Fibroblast of skin of scalp (primary cell): ENCODE measurements around the gene MALT1. TPM values are rescaled to one million over a fixed set of nuclear protein-coding genes. Genes with fewer than 3 reads are reported as not detected.
A peak's percentile ranks its signal among the peaks of the same experiment; 100 is the strongest.
"Not testable (repeated sequence)": the region's sequence is repeated elsewhere in the genome, so short reads cannot be mapped to it uniquely, and the experiment has no call there.

ENCODE experiments used
- DNase-seq: peaks from one replicate; pipeline ENCODE4 v3.0.0-alpha.2; 2013
- polyA plus RNA-seq, 2 experiments: library from polyadenylated mRNA; unstranded; fragments of 120-200 nt; gene quantifications; one replicate each; pipeline ENCODE4 v1.2.1, GENCODE V29; 2013; ENCODE audit not compliant: insufficient read length in 2 of 2

The MALT1 gene
- 17.1 TPM for polyA plus RNA-seq (2013, experiment 1 of 2; ENCODE audit: insufficient read length)
- 19.5 TPM for polyA plus RNA-seq (2013, experiment 2 of 2; ENCODE audit: insufficient read length)

GRCh38 chr18:58671111-58671631 lies at the start of gene MALT1:
MALT1 (plus strand) TSS chr18:58671465; CDS start chr18:58671644, 179 bp downstream.
- DNase-seq, result peak; percentile 93

- DNase-seq, result peak; percentile 88
Measured at GRCh38 chr18:58624011-58624410, 47.3 kb upstream of the MALT1 start.

- DNase-seq, result no peak
Measured at GRCh38 chr18:58625839-58626238, 45.4 kb upstream of the MALT1 start.

- no peak for DNase-seq
Measured at GRCh38 chr18:58630071-58630470, 41.2 kb upstream of the MALT1 start.

DNA sequence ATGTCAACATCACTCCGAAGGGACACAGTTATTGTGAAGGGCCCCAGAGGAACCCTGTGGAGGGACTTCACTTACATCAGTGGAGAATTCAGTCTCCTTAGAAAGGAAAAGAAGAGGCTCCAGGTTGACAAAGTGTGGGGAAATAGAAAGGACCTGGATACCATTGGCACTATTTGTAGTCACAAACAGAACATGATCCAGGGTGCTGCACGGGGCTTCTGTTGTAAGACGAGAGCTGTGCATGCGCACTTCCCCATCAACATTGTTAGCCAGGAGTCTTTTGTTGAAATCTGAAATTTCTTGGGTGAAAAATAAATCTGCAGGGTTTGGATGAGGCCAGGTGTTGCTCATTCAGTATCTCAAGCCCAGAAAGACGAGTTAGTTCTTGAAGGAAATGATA lies 40.0 kb upstream of the MALT1 start:
- no peak for DNase-seq

DNA sequence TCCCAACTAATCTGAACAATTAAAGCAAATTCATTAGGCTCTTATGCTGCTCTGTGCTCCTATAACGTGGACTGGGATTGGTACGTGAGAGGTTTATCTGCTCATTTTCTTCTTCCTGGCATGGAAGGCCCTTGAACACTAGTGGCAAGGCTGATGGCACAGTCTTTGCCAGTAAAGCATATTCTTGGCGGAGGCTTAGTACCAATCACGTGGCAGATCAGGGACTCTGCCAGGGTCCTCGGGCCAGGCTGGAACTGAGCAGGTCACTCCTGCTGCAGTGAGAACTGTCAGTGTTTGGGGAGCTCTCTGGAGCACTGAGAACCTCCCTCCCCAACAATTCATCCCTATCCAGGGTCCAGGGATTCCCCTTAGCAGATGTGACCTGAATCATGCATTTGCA lies 38.7 kb upstream of the MALT1 start:
- DNase-seq, result no peak

- DNase-seq, result no peak
Measured at GRCh38 chr18:58633874-58634273, 37.4 kb upstream of the MALT1 start.

DNA sequence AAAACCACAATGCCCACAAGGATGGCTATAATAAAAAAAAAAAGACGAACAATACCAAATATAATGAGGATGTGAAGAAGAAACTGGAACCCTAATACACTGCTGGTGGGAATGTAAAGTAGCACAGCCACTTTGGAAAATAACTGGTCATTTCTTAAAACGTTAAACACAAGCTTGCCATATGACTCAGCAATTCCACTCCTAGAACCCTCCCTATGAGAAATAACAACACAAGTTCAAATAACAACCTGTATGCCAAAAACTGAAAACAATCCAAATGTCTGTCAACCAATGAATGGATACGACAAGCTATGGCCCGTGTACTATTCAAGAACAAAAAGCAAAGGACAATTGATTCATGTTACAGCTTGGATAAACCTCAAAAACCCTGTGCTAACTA lies 35.4 kb upstream of the MALT1 start:
- peak; percentile 75 for DNase-seq

- no peak for DNase-seq
Measured at GRCh38 chr18:58637197-58637596, 34.1 kb upstream of the MALT1 start.

DNA sequence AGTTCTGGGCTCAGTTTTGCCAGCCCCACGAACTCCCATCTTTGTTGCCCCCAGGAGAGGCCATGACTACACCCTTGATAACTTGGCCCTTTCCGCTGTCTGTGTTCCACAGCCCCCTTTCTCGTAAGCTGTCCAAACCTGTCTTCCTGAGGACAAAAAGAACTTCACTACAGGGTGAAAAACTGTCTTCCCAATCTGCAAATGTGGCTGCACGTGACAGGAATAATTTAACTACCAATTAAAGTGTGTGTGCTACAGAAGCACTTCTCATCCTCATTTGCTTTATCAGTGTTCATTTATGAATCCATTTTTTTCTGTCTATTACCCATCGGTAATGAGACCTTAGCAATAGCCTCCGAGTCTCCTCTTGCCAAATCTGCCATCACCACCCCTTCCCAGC lies 33.3 kb upstream of the MALT1 start:
- no peak for DNase-seq

DNA sequence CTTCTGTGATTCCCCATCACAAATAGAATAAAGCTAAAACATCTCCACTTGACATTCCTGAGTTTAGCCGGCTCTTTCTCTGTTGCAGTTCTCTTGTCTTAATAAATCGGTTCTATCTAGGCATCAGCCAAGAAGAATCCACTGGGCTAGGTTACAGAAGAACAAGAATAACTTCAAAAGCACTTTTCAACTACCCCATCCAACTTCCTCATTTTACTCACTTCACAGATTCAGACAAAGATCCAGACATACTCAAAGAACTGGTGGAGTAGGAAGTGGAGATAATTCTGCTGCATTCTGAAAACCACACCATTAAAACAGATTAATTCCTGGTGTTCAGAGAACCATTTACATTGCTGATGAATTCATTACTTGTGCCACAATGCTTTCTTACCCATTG lies 32.8 kb upstream of the MALT1 start:
- no peak for DNase-seq

GRCh38 chr18:58639237-58639636 lies 32.0 kb upstream of the MALT1 start:
- DNase-seq, result no peak

- peak; percentile 69 for DNase-seq
Measured at GRCh38 chr18:58639751-58640427, 31.4 kb upstream of the MALT1 start.

DNA sequence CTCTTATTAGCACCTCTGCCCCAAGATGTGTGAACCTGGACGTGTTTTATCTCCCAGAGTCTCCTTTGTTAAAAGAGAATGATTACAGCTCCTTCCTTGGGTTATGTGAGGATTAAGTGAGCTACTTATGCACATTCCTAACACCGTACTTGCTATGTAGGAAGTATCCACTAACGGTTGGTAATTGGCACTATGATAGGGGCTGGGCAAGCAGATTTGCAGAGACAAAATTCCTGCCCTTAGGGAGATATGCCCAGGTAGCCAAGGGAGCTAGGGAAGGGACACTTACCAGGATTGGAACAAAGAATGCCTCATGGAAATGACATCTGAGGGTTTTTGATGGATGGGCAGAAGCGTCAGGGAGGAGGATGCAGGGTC lies 30.8 kb upstream of the MALT1 start:
- no peak for DNase-seq

- DNase-seq, result no peak
Measured at GRCh38 chr18:58640891-58641610, 30.2 kb upstream of the MALT1 start.

DNA sequence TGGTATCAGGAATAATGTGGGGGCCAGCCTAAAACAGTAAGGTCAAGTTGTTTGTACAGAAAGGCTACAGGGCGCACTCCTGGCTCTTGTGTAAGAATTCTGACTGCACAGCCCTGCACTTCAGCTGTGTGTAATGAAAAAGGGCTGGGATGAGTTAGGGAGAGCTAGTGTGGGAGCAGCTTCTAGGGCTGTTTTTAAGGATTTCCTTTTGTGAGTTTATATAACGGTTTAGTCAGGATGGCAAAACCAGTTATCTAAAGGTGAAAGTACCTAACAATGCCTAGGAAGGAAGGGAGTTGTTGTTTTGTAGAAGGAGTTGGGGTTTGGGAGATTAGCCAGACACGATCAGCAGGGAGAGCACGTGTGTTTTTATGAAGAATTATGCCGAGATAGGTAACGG lies 27.7 kb upstream of the MALT1 start:
- not testable (repeated sequence) for DNase-seq

DNA sequence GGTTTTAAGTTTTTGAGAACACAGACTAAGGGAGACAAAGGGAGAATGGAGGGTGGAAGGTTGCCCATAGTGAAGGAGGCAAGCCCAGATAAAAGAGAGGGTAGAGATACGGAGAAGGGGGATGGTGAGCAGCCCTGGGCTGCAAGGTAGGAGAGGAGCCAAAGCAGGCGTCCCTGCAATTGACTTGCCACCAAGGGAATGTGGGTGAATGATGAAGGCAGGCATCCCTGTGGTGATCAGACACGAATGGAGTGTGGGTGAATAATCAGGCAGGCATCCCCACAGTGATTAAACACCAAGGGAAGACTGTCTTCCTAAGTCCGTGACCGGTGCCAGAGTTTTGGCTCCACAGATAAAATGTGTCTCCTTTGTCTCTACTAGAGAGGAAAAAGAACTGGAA lies 25.9 kb upstream of the MALT1 start:
- DNase-seq, result peak; percentile 87

GRCh38 chr18:58646334-58646862 lies 24.9 kb upstream of the MALT1 start:
- DNase-seq, result no peak

DNA sequence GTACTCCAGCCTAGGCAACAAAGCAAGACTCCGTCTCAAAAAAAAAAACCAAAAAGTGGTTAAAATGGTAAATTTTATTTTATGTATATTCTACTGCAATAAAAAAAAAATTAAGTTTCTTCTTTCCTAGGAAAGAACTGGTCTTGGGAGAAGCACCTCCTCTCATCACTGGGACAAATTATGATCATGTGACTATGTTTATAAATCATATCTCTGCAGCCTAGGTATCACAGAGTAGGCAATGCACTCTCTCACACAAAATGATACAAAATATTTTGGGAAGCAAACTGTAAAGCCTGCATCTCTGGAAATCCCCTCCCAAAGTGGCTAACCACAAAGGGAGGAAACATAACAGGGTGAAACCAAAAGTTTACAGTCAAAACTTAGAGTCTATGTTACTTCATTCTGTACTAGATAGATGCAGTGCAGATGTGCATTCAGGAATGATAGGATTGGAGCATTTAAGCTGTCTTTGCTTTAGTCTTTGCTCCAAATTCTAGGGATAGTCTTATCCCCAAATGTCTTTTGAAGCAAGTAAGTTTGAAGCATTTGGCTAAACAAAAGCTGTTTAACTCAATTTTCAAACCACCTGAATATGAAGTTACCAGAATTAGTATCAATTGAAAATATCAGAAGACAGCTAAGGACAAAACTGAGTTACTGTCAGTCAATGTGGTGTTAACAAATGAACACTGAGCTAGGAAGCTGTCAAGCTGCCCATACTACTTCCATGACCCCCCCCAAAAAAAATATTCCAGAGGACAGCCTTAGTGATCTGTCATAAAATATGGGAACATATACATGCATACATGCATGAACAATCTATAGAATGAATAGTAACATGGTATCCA lies 21.1 kb upstream of the MALT1 start:
- DNase-seq, result peak; percentile 40

GRCh38 chr18:58650830-58651229 lies 20.4 kb upstream of the MALT1 start:
- not testable (repeated sequence) for DNase-seq

DNA sequence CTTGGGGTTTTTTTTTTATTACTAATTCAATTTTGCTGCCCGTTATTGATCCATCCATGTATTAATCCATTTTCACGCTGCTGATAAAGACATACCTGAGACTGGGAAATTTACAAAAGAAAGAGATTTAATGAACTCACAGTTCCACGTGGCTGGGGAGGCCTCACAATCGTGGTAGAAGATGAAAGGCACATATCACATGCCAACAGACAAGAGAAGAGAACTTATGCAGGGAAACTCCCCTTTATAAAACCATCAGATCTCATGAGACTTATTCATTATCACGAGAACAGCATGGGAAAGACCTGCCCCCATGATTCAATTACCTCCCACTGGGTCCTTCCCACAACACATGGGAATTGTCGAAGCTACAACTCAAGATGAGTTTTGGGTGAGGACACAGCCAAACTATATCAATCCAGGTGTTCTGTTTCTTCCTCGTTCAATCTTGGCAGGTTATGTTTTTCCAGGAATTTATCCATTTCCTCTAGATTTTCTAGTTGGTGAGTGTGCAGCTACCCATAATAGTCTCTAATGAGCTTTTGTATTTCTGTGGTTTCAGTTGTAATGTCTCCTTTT lies 18.0 kb upstream of the MALT1 start:
- not testable (repeated sequence) for DNase-seq

DNA sequence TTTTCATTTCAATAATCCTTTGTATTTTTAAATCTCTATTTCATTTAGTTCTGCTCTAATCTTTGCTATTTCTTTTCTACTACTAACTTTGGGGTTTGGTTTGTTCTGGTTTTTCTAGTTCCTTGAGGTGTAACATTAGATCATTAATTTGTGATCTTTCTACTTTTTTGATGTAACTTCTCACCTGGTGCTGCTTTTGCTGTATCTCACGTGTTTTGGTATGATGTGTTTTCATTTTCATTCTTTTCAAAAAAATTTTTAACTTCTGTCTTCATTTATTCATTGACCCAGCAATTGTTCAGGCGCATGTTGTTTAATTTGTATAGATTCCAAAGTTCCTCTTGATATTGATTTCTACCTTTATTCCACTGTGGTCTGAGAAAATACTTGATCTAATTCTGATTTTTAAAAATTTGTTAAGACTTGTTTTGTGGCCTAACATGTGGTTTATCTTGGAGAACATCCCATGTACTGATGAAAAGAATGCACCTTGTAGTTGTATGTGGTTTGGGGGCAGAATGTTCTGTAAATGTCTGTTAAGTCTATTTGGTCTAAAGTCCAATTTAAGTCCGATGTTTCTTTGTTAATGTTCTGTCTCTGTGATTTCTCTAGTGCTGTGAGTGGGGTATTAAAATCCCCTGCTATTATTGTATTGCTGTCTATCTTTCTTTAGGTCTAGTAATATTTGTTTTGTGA lies 17.3 kb upstream of the MALT1 start:
- no peak for DNase-seq
